Skeletal muscle satellite cell (primary cell): ENCODE results near the gene AKAP13.
"Not testable (repeated sequence)": the region's sequence is repeated elsewhere in the genome, so short reads cannot be mapped to it uniquely, and the experiment has no call there.

ENCODE experiments used
- H3K27me3 ChIP-seq: 2 replicates; pipeline ENCODE4 v1.7.0; 2013; ENCODE audit warnings: low read length; ENCODE audit not compliant: control insufficient read depth, insufficient read depth
- H3K36me3 ChIP-seq: 2 replicates; pipeline ENCODE4 v1.7.0; 2013; ENCODE audit warnings: mild to moderate bottlenecking, control low read depth, low read length; ENCODE audit not compliant: insufficient read depth
- H3K4me1 ChIP-seq: 2 replicates; pipeline ENCODE4 v1.7.0; 2013; ENCODE audit warnings: low read length; ENCODE audit not compliant: control insufficient read depth, insufficient read depth
- H3K4me2 ChIP-seq: 2 replicates; pipeline ENCODE4 v1.7.0; 2013; ENCODE audit warnings: mild to moderate bottlenecking, low read length
- H3K4me3 ChIP-seq: 2 replicates; pipeline ENCODE4 v1.7.0; 2013; ENCODE audit warnings: low read length
- H3K9ac ChIP-seq: 2 replicates; pipeline ENCODE4 v1.7.0; 2013; ENCODE audit warnings: mild to moderate bottlenecking, low read depth, low read length, moderate library complexity
- H3K9me3 ChIP-seq: replicated peaks from 2 replicates; pipeline ENCODE4 v1.7.0; 2013; ENCODE audit warnings: mild to moderate bottlenecking, control low read depth, low read length

The AKAP13 gene

GRCh38 chr15:85535533-85536330, 155.3 kb downstream of the AKAP13 start:
- H3K4me3 ChIP-seq, H3K9me3 ChIP-seq, H3K4me2 ChIP-seq, H3K27me3 ChIP-seq, H3K9ac ChIP-seq, H3K4me1 ChIP-seq: not testable (repeated sequence)
- peaks cover 24% of the 10 kb centered on the region for H3K36me3 ChIP-seq

GRCh38 chr15:85536341-85536740, 155.9 kb downstream of the AKAP13 start:
- H3K4me2 ChIP-seq = no peak overlapping the region
- H3K4me1 ChIP-seq = peaks cover 7% of the 10 kb centered on the region
- no peaks in the 10 kb centered on the region for H3K9me3 ChIP-seq
- H3K27me3 ChIP-seq = no peaks in the 10 kb centered on the region
- no peak overlapping the region for H3K4me3 ChIP-seq
- peaks cover 24% of the 10 kb centered on the region for H3K36me3 ChIP-seq
- H3K9ac ChIP-seq = no peak overlapping the region

- Histone ChIP-seq H3K4me3 (no peak overlapping the region), H3K36me3 (peaks cover 7% of the 10 kb centered on the region), H3K4me2 (no peak overlapping the region), H3K9ac (no peak overlapping the region), H3K4me1 (peaks cover 6% of the 10 kb centered on the region), H3K9me3 (no peaks in the 10 kb centered on the region), H3K27me3 (no peaks in the 10 kb centered on the region)
Measured at GRCh38 chr15:85539491-85539890, 159.1 kb downstream of the AKAP13 start.

- Histone ChIP-seq H3K27me3 (no peaks in the 10 kb centered on the region), H3K4me3 (no peak overlapping the region), H3K4me2 (no peak overlapping the region), H3K4me1 (peaks cover 6% of the 10 kb centered on the region), H3K9ac (no peak overlapping the region), H3K36me3 (no peaks in the 10 kb centered on the region), H3K9me3 (no peaks in the 10 kb centered on the region)
Measured at GRCh38 chr15:85540085-85540797, 159.8 kb downstream of the AKAP13 start.

- Histone ChIP-seq H3K4me3 (no peak overlapping the region), H3K27me3 (no peaks in the 10 kb centered on the region), H3K4me1 (peaks cover 6% of the 10 kb centered on the region), H3K9me3 (no peaks in the 10 kb centered on the region), H3K4me2 (no peak overlapping the region), H3K9ac (no peak overlapping the region), H3K36me3 (no peaks in the 10 kb centered on the region)
Measured at GRCh38 chr15:85541744-85542143, 161.3 kb downstream of the AKAP13 start.

- H3K27me3 ChIP-seq = no peaks in the 10 kb centered on the region
- peaks cover 6% of the 10 kb centered on the region for H3K4me1 ChIP-seq
- no peak overlapping the region for H3K4me3 ChIP-seq
- no peak overlapping the region for H3K4me2 ChIP-seq
- H3K9ac ChIP-seq = no peak overlapping the region
- H3K36me3 ChIP-seq = no peaks in the 10 kb centered on the region
- no peaks in the 10 kb centered on the region for H3K9me3 ChIP-seq
Measured at GRCh38 chr15:85542488-85542887, 162.1 kb downstream of the AKAP13 start.

GRCh38 chr15:85542895-85543331, 162.5 kb downstream of the AKAP13 start:
- no peaks in the 10 kb centered on the region for H3K9me3 ChIP-seq
- H3K4me2 ChIP-seq = no peak overlapping the region
- peaks cover 6% of the 10 kb centered on the region for H3K4me1 ChIP-seq
- no peak overlapping the region for H3K9ac ChIP-seq
- no peaks in the 10 kb centered on the region for H3K36me3 ChIP-seq
- H3K27me3 ChIP-seq = no peaks in the 10 kb centered on the region
- H3K4me3 ChIP-seq = no peak overlapping the region

- Histone ChIP-seq H3K36me3 (no peaks in the 10 kb centered on the region), H3K9ac (no peak overlapping the region), H3K4me1 (peaks cover 6% of the 10 kb centered on the region), H3K4me3 (no peak overlapping the region), H3K27me3 (no peaks in the 10 kb centered on the region), H3K4me2 (no peak overlapping the region), H3K9me3 (no peaks in the 10 kb centered on the region)
Measured at GRCh38 chr15:85543741-85544155, 163.3 kb downstream of the AKAP13 start.

- Histone ChIP-seq H3K4me3 (no peak overlapping the region), H3K4me1 (peaks cover 6% of the 10 kb centered on the region), H3K9me3 (no peaks in the 10 kb centered on the region), H3K36me3 (no peaks in the 10 kb centered on the region), H3K9ac (no peak overlapping the region), H3K4me2 (no peak overlapping the region), H3K27me3 (no peaks in the 10 kb centered on the region)
Measured at GRCh38 chr15:85545185-85545584, 164.8 kb downstream of the AKAP13 start.

GRCh38 chr15:85545752-85546151, 165.3 kb downstream of the AKAP13 start:
- Histone ChIP-seq H3K4me1 (peaks cover 6% of the 10 kb centered on the region), H3K4me2 (no peak overlapping the region), H3K9ac (no peak overlapping the region), H3K9me3 (no peaks in the 10 kb centered on the region), H3K27me3 (no peaks in the 10 kb centered on the region), H3K4me3 (no peak overlapping the region), H3K36me3 (no peaks in the 10 kb centered on the region)

GRCh38 chr15:85547386-85547785, 167.0 kb downstream of the AKAP13 start:
- H3K4me2 ChIP-seq = no peak overlapping the region
- H3K4me1 ChIP-seq = no peaks in the 10 kb centered on the region
- no peaks in the 10 kb centered on the region for H3K36me3 ChIP-seq
- H3K27me3 ChIP-seq = no peaks in the 10 kb centered on the region
- no peaks in the 10 kb centered on the region for H3K9me3 ChIP-seq
- no peak overlapping the region for H3K9ac ChIP-seq
- no peak overlapping the region for H3K4me3 ChIP-seq

- H3K9me3 ChIP-seq = no peaks in the 10 kb centered on the region
- H3K4me3 ChIP-seq = no peak overlapping the region
- no peaks in the 10 kb centered on the region for H3K27me3 ChIP-seq
- peaks cover 8% of the 10 kb centered on the region for H3K36me3 ChIP-seq
- no peak overlapping the region for H3K4me2 ChIP-seq
- no peaks in the 10 kb centered on the region for H3K4me1 ChIP-seq
- no peak overlapping the region for H3K9ac ChIP-seq
Measured at GRCh38 chr15:85550283-85550682, 169.9 kb downstream of the AKAP13 start.
